HG03565 (cell line): ENCODE data around the gene GALNT18.
"Not testable (repeated sequence)": the region's sequence is repeated elsewhere in the genome, so short reads cannot be mapped to it uniquely, and the experiment has no call there.

Experiments
- ATAC-seq: cut with Tn5 transposase; IDR thresholded peaks from one replicate; pipeline ENCODE4 v1.9.1; 2021; ENCODE audit warnings: mild to moderate bottlenecking, moderate library complexity; ENCODE audit not compliant: unreplicated experiment

The GALNT18 gene

DNA sequence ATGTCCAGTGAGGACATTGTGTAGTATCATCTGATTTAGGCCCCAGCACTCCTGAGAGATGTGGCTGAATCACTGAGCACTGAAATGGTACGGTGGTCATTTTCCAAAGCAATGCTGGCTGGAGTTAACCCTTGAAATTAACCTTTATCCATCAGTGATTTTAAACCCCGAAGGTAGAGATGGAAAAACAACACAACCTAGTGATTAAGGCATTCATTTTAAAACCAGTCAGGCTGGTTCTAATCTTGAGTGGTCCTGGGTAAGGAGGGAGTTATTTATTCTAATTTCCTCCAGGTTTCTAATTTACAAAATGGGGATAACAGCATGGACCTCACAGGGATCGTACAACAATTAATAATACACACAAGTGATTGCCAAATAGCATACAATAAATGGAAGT lies 262.2 kb downstream of the GALNT18 start:
- no peak for ATAC-seq

DNA sequence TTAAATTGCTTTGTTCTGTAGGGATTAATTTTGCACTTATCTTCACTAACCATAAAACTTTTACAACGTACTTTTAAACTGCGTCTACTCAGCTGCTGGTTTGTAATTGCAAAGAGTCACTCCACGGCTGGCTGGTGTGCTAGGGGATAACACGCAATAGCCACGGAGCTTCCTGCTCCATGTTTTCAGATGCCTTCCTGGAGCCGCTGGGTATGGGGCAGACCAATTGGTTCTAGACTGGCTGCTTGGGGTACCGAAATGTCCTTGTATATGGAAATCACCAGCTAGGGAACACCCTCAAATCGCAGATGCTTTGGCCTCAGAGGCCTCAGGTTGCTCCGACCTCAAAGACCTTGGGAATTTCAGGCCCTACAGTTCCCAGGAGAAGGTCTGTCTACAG lies 265.0 kb downstream of the GALNT18 start:
- no peak for ATAC-seq

DNA sequence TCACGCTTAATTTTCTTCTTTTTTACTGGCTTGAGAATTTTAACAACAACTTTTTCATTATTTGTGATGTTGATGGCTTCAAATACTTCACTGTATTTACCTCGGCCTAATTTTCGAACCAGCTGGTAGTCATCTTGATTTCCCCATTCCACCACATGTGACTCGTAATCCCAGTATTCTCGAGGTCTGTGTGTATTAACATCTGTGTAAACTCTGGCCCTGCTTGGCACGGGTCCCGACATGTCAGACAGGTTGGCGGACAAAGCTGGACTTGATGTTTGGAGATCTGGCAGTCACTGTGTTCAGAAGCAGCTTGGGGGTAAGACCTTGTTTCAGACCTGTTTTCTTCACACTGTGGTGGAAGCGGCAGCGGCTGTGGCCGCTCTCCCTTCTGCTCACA lies 268.9 kb downstream of the GALNT18 start, which contains the start of gene CSNK2A3:
Gene CSNK2A3 (minus strand): TSS at position 373 of the 400 bp plus-strand sequence. CDS start 131 bp downstream, at position 242.
- ATAC-seq, result not testable (repeated sequence)

GRCh38 chr11:11351851-11352250 lies 270.0 kb downstream of the GALNT18 start:
- ATAC-seq, result not testable (repeated sequence)

DNA sequence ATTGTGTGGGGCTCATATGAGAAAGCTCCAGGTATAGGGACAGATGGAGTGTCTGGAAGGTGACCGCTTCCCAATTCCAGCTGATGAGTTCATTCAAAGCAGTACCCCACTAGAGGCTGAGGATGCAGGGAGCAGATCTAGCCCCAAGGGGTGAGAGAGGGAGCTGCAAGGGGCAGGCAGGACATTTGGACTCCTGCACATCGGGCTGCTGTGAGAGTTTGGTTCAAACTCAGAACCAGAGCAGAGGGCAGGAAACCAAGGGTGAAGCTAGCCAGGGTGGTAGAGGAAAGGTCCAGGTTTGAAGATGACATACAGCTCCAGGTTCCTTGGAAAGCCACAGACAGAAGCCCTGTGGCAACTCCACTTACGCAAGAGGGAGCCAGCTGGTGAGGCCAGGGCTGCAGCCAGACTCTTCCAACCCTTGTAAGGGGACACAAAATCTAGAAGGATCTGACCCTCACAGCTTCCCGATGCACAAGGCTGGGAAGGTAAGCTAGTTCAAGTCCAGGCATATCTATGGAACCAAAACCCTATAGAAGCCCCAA lies 270.7 kb downstream of the GALNT18 start:
- ATAC-seq, result no peak

DNA sequence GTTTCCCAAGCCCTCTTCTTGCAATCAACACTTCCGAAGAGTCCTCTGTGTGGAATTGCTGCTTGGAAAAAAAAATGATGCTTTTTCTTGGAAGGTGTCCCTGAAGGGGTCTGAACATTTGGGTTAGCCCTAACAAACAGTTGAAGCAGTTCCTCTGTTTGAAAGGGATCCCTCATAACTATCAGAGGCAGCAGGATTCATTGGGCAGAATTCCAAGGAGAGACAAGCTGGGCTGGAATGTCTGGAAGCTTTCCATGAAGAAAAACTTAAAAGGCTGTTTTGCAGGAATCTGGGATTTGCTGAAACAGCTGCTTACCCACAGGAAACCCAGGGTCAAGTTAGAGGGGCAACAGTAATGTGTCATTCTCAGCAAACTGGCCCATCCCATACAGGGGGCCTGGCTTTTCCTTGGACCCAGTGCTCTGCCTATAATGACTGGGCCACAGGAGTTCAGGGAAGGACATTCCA lies 271.9 kb downstream of the GALNT18 start:
- no peak for ATAC-seq

GRCh38 chr11:11349106-11349825 lies 272.5 kb downstream of the GALNT18 start:
- no peak for ATAC-seq

GRCh38 chr11:11348303-11348702 lies 273.5 kb downstream of the GALNT18 start:
- no peak for ATAC-seq

DNA sequence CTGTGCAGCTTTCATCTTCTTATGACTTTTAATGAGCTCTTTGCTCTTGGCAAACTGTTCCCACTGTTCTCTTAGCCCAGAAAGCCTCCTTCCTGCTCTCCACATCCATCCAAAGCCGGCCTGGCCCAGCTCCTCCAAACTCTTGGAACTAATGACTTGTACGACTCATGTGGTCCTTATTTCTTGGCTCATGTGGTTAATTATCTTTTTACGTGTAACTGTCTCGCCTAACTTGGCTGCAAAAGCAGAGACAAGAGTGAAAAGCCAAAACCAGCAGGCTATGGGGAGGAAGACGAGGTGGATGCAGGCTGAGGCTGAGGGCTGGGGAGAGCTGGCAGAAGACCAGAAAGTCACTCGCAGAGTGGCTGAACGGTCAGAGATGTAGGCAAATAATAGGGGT lies 274.2 kb downstream of the GALNT18 start:
- ATAC-seq, result no peak

GRCh38 chr11:11346303-11346702 lies 275.5 kb downstream of the GALNT18 start:
- no peak for ATAC-seq

- no peak for ATAC-seq
These were observed 276.7 kb downstream of the GALNT18 start for GRCh38 chr11:11345099-11345498.

DNA sequence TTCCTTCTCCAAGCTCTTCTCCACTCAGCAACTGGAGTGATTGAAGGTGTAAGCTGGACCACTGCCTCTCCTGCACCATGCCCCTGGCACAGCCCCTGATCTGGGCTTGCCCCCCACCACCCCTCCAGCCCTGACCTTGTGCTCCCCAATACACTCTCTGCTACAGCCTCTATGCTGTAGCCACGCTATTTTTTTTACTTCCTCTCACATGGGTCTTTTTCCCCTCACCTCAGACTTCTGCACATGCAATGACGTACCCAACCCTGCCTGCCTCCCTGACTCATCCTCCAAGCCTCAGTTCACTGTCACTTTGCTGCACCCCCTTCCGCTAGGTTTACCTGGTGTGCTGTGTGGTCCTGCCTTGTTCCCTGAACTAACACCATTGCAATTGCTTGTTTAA lies 277.8 kb downstream of the GALNT18 start:
- ATAC-seq, result no peak

GRCh38 chr11:11338304-11338703 lies 283.5 kb downstream of the GALNT18 start:
- ATAC-seq, result no peak

DNA sequence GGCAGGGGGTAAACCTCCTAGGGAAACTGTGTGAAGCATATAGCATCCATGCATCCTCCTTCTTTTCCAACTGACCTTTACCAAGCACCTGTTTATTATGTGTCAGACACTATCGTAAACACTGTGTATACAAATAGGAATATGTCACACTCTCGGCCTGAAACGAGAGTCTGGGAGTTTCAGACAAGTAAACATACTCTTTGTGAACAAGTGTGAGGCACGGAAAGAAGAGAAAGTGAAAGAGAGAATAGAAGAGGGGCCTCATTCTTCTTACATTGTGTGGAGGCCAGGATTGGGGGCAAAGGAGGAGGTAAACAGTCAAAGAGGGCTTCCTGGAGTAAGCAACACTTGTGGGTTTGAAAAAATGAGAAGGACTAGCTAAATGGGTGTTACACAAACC lies 285.1 kb downstream of the GALNT18 start:
- ATAC-seq, result no peak

DNA sequence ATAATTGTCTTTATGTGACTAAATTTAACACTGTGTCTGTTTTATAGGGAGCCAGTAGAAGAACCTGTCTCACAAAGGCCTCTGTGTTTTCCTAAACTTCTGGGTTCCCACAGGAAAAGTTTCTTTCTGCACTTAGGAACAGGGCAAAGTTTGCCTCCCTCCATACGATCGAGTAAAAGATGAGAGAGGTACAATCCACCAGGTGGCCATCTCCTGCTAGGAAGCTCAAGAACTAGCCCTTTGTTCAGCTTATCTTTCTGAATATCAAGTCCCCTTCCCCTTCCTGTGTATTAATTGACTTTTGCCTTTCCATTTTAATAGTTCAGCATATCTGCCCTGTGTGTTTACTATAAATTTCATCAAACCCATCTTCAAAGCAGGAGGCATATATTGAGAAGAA lies 286.8 kb downstream of the GALNT18 start:
- ATAC-seq, result no peak

- ATAC-seq, result no peak
These were observed 287.2 kb downstream of the GALNT18 start for GRCh38 chr11:11334607-11335006.

DNA sequence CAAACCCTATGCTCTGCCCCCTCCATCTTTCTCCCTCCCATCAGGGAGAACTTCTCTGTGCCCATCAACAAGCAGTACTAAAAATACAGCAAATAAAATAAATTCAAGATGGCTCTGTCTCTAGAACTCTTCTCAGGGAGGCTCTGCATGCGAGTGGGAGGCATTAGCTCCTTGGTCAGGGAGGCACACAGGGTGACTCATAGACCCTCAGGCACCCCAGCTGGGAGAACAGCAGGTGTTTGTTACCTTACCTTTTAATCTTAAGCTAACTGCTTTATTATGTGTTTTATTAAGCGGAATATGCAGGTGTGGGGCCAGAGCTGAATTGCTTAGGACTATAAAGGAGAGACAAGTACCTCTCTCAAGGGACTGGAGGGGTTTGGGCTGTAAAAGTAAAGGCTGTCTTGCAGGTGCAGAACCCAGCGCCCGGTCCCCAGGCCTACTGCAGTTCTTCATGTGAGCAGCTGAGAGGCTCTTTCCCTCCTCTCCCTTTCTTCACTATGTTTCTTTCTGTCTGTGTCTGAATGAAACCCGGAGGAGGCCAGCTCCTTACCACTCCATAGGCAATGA lies 289.6 kb downstream of the GALNT18 start:
- ATAC-seq, result no peak

GRCh38 chr11:11329062-11329806 lies 292.6 kb downstream of the GALNT18 start:
- no peak for ATAC-seq

DNA sequence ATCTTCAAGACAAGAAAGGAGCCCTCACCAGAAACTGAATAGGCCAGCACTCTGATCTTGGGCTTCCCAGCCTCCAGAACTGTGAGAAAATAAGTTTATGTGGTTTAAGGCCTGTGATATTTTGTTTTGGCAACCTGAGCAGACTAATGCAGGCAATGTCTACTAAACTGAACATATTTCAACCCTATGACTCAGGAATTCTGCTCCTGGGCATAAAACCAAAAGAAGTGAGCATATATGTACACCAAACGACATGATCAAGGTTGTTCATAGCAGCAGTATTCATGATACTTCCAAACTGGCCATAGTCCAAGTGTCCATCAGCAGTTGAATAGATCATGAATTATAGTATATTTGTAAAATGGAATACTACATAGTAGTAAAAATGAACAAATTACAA lies 297.7 kb downstream of the GALNT18 start:
- no peak for ATAC-seq

- no peak for ATAC-seq
These were observed 299.7 kb downstream of the GALNT18 start for GRCh38 chr11:11322101-11322500.

- ATAC-seq, result no peak
These were observed 301.0 kb downstream of the GALNT18 start for GRCh38 chr11:11320825-11321224.

DNA sequence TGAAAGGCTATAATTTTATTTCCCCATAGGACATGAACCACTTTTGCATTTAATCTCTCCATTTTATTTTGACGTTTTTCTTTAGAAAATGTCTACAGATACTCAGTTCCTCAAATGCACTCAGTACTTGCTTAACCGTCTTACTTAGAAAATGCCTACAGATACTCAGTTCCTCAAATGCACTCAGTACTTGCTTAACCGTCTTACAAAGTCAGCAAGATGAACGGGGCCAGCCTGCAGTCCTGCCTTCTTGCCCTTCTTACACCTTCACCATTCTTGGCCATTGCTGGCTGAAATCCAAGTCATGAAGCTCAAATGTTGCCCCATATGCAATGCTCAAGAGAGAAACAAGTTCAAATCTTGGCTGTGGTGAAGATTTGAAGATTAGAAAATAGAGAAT lies 302.8 kb downstream of the GALNT18 start:
- ATAC-seq, result peak; percentile 79
